Ishikawa (cell line): ENCODE results near the gene LRRC28.

ENCODE experiments used
- CEBPB ChIP-seq: IDR thresholded peaks from 2 replicates; pipeline ENCODE4 v1.6.1; 2012
- CREB1 ChIP-seq: IDR thresholded peaks from 2 replicates; pipeline ENCODE4 v1.6.1; 2012; ENCODE audit warnings: low read depth
- EGR1 ChIP-seq: IDR thresholded peaks from 2 replicates; pipeline ENCODE4 v1.6.1; 2012
- EP300 ChIP-seq: IDR thresholded peaks from 2 replicates; pipeline ENCODE4 v1.6.1; 2012; ENCODE audit warnings: borderline replicate concordance
- FOXM1 ChIP-seq: IDR thresholded peaks from 2 replicates; pipeline ENCODE4 v1.6.1; 2012; ENCODE audit warnings: low read depth, borderline replicate concordance
- NFIC ChIP-seq: IDR thresholded peaks from 2 replicates; pipeline ENCODE4 v1.6.1; 2012
- RAD21 ChIP-seq: IDR thresholded peaks from 2 replicates; pipeline ENCODE4 v1.6.1; 2012; ENCODE audit warnings: low read depth
- TAF1 ChIP-seq: IDR thresholded peaks from 2 replicates; pipeline ENCODE4 v1.6.1; 2012; ENCODE audit warnings: low read depth, mild to moderate bottlenecking
- TCF12 ChIP-seq: IDR thresholded peaks from 2 replicates; pipeline ENCODE4 v1.6.1; 2012; ENCODE audit warnings: low read depth
- TEAD4 ChIP-seq: IDR thresholded peaks from 2 replicates; pipeline ENCODE4 v1.6.1; 2012
- YY1 ChIP-seq: IDR thresholded peaks from 2 replicates; pipeline ENCODE4 v1.6.1; 2012; ENCODE audit warnings: low read depth
- ZBTB7A ChIP-seq: IDR thresholded peaks from 2 replicates; pipeline ENCODE4 v1.6.1; 2012; ENCODE audit warnings: low read depth
- TF ChIP-seq, protein P1 (sequence below): IDR thresholded peaks from 2 replicates; pipeline ENCODE4 v1.6.1; 2012
- TF ChIP-seq, protein P2 (sequence below): IDR thresholded peaks from 2 replicates; pipeline ENCODE4 v1.6.1; 2012; ENCODE audit warnings: low read depth, mild to moderate bottlenecking
- TF ChIP-seq, protein P3 (sequence below): IDR thresholded peaks from 2 replicates; pipeline ENCODE4 v1.6.1; 2012

LRRC28 gene

DNA sequence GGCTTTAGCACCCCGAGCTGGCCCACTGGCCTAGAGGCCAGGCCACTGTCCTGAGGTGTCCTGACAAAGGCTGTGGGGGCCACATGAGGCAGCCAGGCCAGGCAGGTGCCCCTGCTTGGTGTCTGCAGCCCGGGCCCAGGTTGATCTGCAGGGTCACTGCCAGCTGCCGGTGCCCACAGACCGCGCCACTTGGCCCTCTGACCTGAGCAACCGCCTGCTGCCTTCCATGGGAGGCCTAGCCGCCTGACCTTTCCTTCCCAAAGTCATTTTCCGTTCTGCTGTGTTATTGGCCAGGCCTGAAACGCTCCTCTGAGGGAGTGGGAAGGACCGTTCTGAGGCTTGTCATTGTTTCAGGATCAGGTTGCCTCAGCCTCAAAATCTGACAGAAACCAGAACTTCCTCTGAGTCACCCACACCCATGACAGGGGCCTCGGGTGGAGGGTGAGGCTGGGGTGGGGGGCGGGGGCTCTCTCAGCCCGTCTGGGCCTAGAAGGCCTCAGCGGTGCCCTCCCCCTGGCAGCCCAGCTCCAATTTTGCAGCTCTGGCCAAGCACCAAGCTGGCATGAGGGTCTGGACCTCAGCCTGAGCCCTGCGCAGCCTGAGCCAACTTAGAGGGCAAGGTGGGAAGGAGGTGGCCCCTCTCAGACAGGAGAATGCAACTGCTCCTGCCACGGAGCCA, 173.8 kb downstream of the LRRC28 start:
- TF ChIP-seq TEAD4: no peak
- TF ChIP-seq YY1: no peak
- TF ChIP-seq FOXM1: no peak
- no peak for TF ChIP-seq TCF12
- no peak for TF ChIP-seq CREB1
- TF ChIP-seq ZBTB7A: 0 out of 2 replicates have a peak, but pooled peaks have one; percentile 44
- TF ChIP-seq, protein P1, sequence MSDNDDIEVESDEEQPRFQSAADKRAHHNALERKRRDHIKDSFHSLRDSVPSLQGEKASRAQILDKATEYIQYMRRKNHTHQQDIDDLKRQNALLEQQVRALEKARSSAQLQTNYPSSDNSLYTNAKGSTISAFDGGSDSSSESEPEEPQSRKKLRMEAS: no peak

DNA sequence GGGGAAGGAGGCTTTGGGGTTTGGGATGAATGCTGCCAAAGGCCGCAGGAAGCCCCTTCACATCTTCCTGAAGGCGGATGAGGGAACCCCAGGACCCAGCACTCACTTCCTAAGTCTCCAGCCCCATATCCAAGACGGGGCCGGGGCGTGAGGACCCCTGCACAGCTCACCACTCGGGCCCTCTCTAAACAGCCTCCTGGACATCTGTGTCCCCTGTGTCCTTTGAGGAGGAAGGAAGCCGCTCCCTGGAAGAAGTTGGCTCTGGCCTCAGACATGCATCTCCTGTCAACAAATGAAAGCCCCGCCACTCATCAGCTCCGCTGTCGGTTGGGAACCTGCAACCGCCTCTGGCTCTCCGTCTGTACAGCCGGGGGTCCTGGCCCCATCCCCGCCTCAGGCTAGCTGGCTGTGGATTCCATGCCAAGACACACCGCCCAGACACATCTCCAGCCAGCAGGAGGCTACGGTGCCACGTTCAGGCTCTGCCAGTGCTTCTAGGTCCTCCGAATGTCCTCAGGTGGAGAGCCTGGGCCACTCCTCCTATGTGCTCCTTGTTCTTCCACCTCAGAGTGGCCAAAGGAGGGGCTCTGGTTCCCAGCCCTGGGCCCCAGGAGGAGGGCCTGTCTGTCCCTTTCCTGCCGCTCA, 174.5 kb downstream of the LRRC28 start:
- TF ChIP-seq RAD21 (peak; percentile 39), EGR1 (no peak)

DNA sequence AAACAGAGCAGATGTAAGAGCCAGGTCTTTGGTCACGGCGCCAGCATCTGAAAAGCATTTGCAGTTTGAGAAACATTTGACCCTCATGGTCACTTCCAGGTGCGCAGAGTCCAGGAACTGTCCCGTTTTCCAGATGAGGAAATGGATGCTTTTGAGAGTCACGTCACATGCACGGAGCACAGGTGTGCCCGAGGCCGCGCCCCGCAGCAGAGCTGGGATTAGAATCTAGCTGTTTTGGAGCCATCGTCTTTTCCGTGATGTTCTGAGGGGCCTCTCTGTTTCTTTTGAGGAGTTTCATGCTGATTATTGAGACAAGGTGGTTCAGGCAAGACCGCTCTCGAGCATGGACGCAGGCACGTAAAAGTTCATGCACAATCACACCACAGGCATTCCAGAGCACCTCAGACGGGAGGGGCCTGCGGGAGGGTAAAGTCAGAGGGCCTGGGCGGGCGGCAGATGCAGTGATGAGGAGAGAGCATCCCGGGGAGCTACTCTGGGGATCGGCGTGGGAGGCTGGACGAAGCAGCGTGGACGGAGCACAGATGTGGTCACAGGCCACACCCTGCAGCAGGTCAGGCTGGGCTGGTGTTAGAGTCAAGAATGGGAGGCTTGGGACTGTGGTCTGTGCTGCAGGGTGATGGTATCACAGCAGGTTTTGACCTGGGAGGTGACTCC, 175.3 kb downstream of the LRRC28 start:
- TF ChIP-seq TCF12 (no peak), TAF1 (no peak), NFIC (no peak), ZBTB7A (no peak), CREB1 (no peak), FOXM1 (no peak)
- TF ChIP-seq, protein P1: no peak
- TF ChIP-seq, protein P2, sequence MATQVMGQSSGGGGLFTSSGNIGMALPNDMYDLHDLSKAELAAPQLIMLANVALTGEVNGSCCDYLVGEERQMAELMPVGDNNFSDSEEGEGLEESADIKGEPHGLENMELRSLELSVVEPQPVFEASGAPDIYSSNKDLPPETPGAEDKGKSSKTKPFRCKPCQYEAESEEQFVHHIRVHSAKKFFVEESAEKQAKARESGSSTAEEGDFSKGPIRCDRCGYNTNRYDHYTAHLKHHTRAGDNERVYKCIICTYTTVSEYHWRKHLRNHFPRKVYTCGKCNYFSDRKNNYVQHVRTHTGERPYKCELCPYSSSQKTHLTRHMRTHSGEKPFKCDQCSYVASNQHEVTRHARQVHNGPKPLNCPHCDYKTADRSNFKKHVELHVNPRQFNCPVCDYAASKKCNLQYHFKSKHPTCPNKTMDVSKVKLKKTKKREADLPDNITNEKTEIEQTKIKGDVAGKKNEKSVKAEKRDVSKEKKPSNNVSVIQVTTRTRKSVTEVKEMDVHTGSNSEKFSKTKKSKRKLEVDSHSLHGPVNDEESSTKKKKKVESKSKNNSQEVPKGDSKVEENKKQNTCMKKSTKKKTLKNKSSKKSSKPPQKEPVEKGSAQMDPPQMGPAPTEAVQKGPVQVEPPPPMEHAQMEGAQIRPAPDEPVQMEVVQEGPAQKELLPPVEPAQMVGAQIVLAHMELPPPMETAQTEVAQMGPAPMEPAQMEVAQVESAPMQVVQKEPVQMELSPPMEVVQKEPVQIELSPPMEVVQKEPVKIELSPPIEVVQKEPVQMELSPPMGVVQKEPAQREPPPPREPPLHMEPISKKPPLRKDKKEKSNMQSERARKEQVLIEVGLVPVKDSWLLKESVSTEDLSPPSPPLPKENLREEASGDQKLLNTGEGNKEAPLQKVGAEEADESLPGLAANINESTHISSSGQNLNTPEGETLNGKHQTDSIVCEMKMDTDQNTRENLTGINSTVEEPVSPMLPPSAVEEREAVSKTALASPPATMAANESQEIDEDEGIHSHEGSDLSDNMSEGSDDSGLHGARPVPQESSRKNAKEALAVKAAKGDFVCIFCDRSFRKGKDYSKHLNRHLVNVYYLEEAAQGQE: no peak

DNA sequence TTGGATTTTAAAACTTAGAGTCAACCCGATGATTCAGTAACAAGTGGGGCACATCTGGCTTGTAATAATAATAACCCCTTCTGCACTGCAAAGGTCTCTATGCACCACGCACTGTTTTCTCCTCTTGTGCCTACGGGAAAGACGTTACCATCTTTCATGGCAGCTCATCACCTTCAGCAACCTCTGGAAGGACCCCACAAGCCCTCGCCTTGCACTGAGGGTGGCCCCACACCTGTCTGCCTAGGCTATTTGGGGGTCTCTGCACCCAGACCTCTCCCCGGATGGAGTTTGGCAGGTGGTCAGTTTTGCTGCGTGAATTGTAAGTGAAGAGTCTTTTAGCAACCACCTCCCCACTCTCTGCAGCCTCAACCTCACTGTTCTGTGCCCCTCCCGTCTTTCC, 175.9 kb downstream of the LRRC28 start:
- TF ChIP-seq, protein P3, sequence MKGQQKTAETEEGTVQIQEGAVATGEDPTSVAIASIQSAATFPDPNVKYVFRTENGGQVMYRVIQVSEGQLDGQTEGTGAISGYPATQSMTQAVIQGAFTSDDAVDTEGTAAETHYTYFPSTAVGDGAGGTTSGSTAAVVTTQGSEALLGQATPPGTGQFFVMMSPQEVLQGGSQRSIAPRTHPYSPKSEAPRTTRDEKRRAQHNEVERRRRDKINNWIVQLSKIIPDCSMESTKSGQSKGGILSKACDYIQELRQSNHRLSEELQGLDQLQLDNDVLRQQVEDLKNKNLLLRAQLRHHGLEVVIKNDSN: no peak
- TF ChIP-seq TEAD4: no peak
- no peak for TF ChIP-seq ZBTB7A
- TF ChIP-seq FOXM1: no peak
- no peak for TF ChIP-seq CREB1
- TF ChIP-seq, protein P2: no peak
- no peak for TF ChIP-seq CEBPB
- TF ChIP-seq YY1: no peak
- TF ChIP-seq RAD21: no peak
- no peak for TF ChIP-seq EGR1
- TF ChIP-seq, protein P1: no peak
- no peak for TF ChIP-seq EP300
- no peak for TF ChIP-seq NFIC
- no peak for TF ChIP-seq TCF12

DNA sequence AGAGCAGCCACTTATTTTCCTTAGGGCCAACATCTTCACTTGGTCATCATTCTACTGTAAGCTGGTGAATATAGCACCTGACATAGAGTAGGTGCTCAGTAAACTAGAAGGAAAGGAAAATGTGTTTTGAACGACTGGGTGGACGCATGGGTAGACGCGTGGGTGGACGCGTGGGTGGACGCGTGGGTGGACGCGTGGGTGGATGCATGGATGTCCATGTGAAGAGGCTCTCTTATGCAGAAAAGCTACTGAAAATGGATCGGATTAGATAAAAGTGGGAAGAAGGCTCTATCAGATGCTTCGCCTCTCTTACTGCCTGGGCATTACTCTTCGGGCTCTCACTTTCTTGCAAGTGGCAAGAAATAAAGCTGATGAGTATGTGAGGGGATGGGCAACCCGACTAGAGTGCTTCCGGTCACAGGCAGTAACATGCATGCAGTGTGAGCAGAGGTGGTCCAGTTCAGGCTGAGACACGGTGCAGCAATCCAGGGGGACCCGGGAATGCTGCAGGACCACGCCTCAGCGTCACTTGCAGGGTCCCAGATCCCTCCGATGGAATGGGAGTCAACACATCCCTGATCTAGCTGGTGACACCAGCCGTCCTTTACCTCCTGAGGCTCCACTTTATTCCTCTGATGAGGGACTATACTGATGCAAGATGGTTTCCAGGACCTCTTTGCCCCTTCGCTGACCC, 176.5 kb downstream of the LRRC28 start:
- no peak for TF ChIP-seq EP300
- 0 out of 2 replicates have a peak, but pooled peaks have one; percentile 30 for TF ChIP-seq EGR1

DNA sequence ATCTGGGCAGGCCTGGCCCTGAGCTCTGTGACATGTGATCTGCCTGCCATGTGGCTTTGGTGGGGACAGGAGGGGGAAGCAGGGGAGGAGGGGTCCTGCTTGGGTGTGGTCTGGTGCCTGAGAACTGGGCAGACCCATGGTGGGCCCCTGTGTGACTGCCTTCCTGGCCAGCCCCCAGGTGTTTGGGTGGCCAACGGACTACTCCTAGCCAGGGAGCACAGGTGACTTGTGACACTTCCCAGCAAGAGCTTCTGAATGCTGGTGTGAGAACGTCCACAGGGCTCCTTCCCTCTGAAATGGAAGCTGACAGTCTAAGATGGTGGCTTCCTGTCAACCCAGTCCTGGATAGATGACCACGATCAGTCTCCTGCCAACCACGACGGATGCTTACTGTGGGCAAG, 178.4 kb downstream of the LRRC28 start:
- TF ChIP-seq TAF1 (no peak), YY1 (no peak), TCF12 (no peak), EP300 (no peak)
- TF ChIP-seq, protein P2: no peak
